CD14-positive monocyte (primary cell): ENCODE results near the gene CRISP1. TPM values are rescaled to one million over a fixed set of nuclear protein-coding genes. Genes with fewer than 3 reads are reported as not detected.

Experiments used
- DNase-seq, 3 donors: peaks; one replicate each; pipeline ENCODE4 v3.0.0-alpha.2; 2011 to 2022
- H2AFZ ChIP-seq: 2 replicates; pipeline ENCODE4 v1.6.0; 2012; ENCODE audit warnings: mild to moderate bottlenecking, low read depth, low read length, inconsistent platforms; ENCODE audit not compliant: insufficient read depth, poor library complexity, severe bottlenecking
- H3K27ac ChIP-seq, 2 donors: 1 replicate in 1 of 2; 2 replicates in 1 of 2; pipeline ENCODE4 v1.5.1; 2012 to 2013; ENCODE audit warnings: low read length in 2 of 2, control low read depth in 1 of 2, inconsistent platforms in 1 of 2, low read depth in 1 of 2, mild to moderate bottlenecking in 1 of 2
- H3K27me3 ChIP-seq, 2 donors: one replicate each; pipeline versions ENCODE4 v1.6.0 to v1.6.1; 2011 to 2013; ENCODE audit warnings: low read length in 2 of 2; ENCODE audit not compliant: control insufficient read depth in 2 of 2, insufficient read depth in 2 of 2
- H3K36me3 ChIP-seq, 2 donors: replicated peaks in 1 of 2; 1 replicate in 1 of 2; 2 replicates in 1 of 2; pipeline versions ENCODE4 v1.5.1 to v1.6.1; 2012 to 2013; ENCODE audit warnings: low read length in 2 of 2, control low read depth in 1 of 2, inconsistent platforms in 1 of 2, mild to moderate bottlenecking in 1 of 2; ENCODE audit not compliant: insufficient read depth in 2 of 2, control insufficient read depth in 1 of 2
- H3K4me1 ChIP-seq, 2 donors: 1 replicate in 1 of 2; 2 replicates in 1 of 2; pipeline versions ENCODE4 v1.5.1 to v1.6.1; 2012 to 2013; ENCODE audit warnings: low read length in 2 of 2, control low read depth in 1 of 2, inconsistent platforms in 1 of 2, mild to moderate bottlenecking in 1 of 2, moderate library complexity in 1 of 2; ENCODE audit not compliant: insufficient read depth in 2 of 2, control insufficient read depth in 1 of 2
- H3K4me2 ChIP-seq: replicated peaks from 2 replicates; pipeline ENCODE3; 2012; ENCODE audit warnings: low read length, moderate library complexity, mild to moderate bottlenecking; ENCODE audit not compliant: poor library complexity, severe bottlenecking; ENCODE audit errors: extremely low read depth
- H3K4me3 ChIP-seq, 3 experiments: fragments of 200-600 bp in 1 of 3; sonication (generic) in 1 of 3; replicated peaks in 1 of 3; 1 replicate in 2 of 3; 2 replicates in 1 of 3; pipeline ENCODE4 v1.5.1; 2011 to 2013; ENCODE audit warnings: low read length in 3 of 3, mild to moderate bottlenecking in 3 of 3, control low read depth in 2 of 3, low read depth in 2 of 3, inconsistent platforms in 1 of 3, moderate library complexity in 1 of 3
- H3K79me2 ChIP-seq: 2 replicates; pipeline ENCODE4 v1.6.0; 2012; ENCODE audit warnings: mild to moderate bottlenecking, control low read depth, inconsistent platforms, low read length, moderate library complexity; ENCODE audit not compliant: insufficient read depth
- H3K9ac ChIP-seq: 2 replicates; pipeline ENCODE4 v1.6.0; 2017; ENCODE audit warnings: low read length, mild to moderate bottlenecking; ENCODE audit not compliant: insufficient read depth, poor library complexity, severe bottlenecking
- H3K9me3 ChIP-seq, 2 donors: replicated peaks in 1 of 2; 1 replicate in 1 of 2; 2 replicates in 1 of 2; pipeline versions ENCODE4 v1.5.1 to v1.6.1; 2012 to 2013; ENCODE audit warnings: low read length in 2 of 2, control low read depth in 1 of 2; ENCODE audit not compliant: control insufficient read depth in 1 of 2, insufficient read depth in 1 of 2
- H4K20me1 ChIP-seq: 2 replicates; pipeline ENCODE4 v1.6.0; 2012; ENCODE audit warnings: mild to moderate bottlenecking, low read length, control low read depth, moderate library complexity; ENCODE audit not compliant: insufficient read depth
- H3K27ac Mint-ChIP-seq, 7 donors: one replicate each; pipeline ENCODE4 v1.8.0; 2020; ENCODE audit warnings: mild to moderate bottlenecking in 7 of 7, mixed read lengths in 7 of 7, moderate library complexity in 6 of 7, inconsistent platforms in 2 of 7
- H3K27me3 Mint-ChIP-seq, 3 donors: one replicate each; pipeline ENCODE4 v1.8.0; 2021 to 2022; ENCODE audit warnings: low read depth in 3 of 3, mild to moderate bottlenecking in 3 of 3, mixed read lengths in 3 of 3, moderate library complexity in 3 of 3, inconsistent platforms in 1 of 3
- H3K36me3 Mint-ChIP-seq, 2 donors: one replicate each; pipeline ENCODE4 v1.8.0; 2020; ENCODE audit warnings: mixed read lengths in 2 of 2, inconsistent platforms in 1 of 2, mild to moderate bottlenecking in 1 of 2
- H3K4me1 Mint-ChIP-seq: one replicate; pipeline ENCODE4 v1.8.0; 2020; ENCODE audit warnings: mild to moderate bottlenecking, mixed read lengths
- H3K4me3 Mint-ChIP-seq, 2 donors: one replicate each; pipeline ENCODE4 v1.8.0; 2020; ENCODE audit warnings: mild to moderate bottlenecking in 2 of 2, mixed read lengths in 2 of 2, moderate library complexity in 1 of 2
- H3K9me3 Mint-ChIP-seq, 7 donors: one replicate each; pipeline ENCODE4 v1.8.0; 2020 to 2022; ENCODE audit warnings: mixed read lengths in 7 of 7, mild to moderate bottlenecking in 6 of 7, moderate library complexity in 6 of 7, inconsistent platforms in 2 of 7
- WGBS: methylation state at CpG from one replicate; pipeline ENCODE4 v1.1.5; 2013; ENCODE audit warnings: missing lambda C conversion rate; ENCODE audit not compliant: insufficient coverage; 5-methylcytosine and 5-hydroxymethylcytosine counted together
- intact Hi-C, 2 donors: fragments of 100-400 bp; cut with micrococcal nuclease; formaldehyde crosslinking; loops; one replicate each; pipeline versions ENCODE4 v1.15.0 to v1.15.1; 2023
- polyA plus RNA-seq, 3 donors: library from polyadenylated mRNA; depleted of rRNA in 1 of 3; unstranded in 2 of 3; stranded (reverse) in 1 of 3; fragments of 300-500 nt in 2 of 3; fragments of >200 nt in 1 of 3; fragmentation: Illumina TruSeq in 2 of 3; gene quantifications; 1 replicate in 2 of 3; 2 replicates in 1 of 3; pipeline ENCODE4 v1.2.3, GENCODE V29; 2012 to 2021
- TF ChIP-seq, protein P1 (sequence below): fragments of 200-600 bp; IDR thresholded peaks from one replicate; pipeline ENCODE4 v1.8.0; 2022; ENCODE audit warnings: antibody characterized with exemption, mild to moderate bottlenecking

CRISP1 gene
- polyA plus RNA-seq, 3 donors, result not detected

DNA sequence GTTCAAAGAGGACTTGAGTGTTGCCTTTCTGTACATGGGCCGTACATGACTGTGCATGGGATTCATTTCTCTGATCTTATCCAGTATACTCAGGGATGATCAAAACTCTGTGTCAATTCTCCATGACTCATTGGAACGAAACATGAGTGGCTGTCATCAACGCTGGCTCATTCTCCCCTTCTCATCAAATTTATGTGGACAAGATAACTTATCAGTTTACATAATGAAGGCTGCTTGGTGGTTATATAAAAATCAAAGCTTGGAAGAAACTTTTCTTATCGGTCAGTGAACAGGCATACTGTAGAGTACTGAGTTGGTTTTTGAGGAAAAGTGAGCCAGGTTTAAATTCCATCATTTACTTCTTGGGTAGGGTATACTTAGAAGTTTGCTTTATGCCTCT is 24.9 kb downstream of the CRISP1 start:
- H3K27me3 ChIP-seq, result no peaks in the 10 kb centered on the region
- no peak overlapping the region for H2AFZ ChIP-seq
- H3K9me3 Mint-ChIP-seq, result peaks cover 0 to 1% (median 0%) of the 10 kb centered on the region in 7 donors
- no peak overlapping the region for H3K4me3 Mint-ChIP-seq
- intact Hi-C loops, result no loop called here
- no peaks in the 10 kb centered on the region for H3K27me3 Mint-ChIP-seq
- no peaks in the 10 kb centered on the region for H3K36me3 Mint-ChIP-seq
- H3K4me1 Mint-ChIP-seq, result no peaks in the 10 kb centered on the region
- H3K9me3 ChIP-seq, result no peaks in the 10 kb centered on the region
- no peaks in the 10 kb centered on the region for H4K20me1 ChIP-seq
- WGBS, result no CpG with 5 or more reads among the region's 4 CpGs
- H3K79me2 ChIP-seq, result no peaks in the 10 kb centered on the region
- TF ChIP-seq, protein P1, sequence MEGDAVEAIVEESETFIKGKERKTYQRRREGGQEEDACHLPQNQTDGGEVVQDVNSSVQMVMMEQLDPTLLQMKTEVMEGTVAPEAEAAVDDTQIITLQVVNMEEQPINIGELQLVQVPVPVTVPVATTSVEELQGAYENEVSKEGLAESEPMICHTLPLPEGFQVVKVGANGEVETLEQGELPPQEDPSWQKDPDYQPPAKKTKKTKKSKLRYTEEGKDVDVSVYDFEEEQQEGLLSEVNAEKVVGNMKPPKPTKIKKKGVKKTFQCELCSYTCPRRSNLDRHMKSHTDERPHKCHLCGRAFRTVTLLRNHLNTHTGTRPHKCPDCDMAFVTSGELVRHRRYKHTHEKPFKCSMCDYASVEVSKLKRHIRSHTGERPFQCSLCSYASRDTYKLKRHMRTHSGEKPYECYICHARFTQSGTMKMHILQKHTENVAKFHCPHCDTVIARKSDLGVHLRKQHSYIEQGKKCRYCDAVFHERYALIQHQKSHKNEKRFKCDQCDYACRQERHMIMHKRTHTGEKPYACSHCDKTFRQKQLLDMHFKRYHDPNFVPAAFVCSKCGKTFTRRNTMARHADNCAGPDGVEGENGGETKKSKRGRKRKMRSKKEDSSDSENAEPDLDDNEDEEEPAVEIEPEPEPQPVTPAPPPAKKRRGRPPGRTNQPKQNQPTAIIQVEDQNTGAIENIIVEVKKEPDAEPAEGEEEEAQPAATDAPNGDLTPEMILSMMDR, result no peak
- H3K27ac Mint-ChIP-seq, result no peak overlapping the region
- H3K4me2 ChIP-seq, result no peak overlapping the region
- no peak for DNase-seq
- H3K36me3 ChIP-seq, result no peaks in the 10 kb centered on the region
- no peak overlapping the region for H3K9ac ChIP-seq
- H3K27ac ChIP-seq, result no peak overlapping the region
- H3K4me3 ChIP-seq, result no peak overlapping the region
- H3K4me1 ChIP-seq, result no peaks in the 10 kb centered on the region

DNA sequence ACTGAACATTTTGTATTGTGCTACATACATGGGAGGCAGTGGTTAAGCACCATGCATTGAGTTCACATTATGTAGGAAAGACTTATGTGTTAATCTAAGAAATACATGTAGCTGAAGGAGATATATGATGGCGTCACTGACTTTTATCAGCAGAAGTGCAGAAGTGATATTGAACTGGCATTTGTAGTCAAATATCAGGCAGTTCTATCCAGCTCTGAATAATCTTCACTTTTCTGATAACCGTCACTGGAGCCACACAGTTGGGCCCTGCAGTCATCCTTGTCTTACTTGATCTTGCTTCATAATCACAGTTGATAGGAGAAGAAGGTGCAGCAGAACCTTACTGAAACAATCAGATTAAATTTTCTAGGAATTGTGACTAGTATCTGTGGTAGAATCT is 26.4 kb downstream of the CRISP1 start:
- intact Hi-C loops, result no loop called here
- 100% methylated on average over 1 of the region's 2 CpGs for WGBS
- H3K9ac ChIP-seq, result no peak overlapping the region
- H2AFZ ChIP-seq, result no peak overlapping the region
- Mint-ChIP-seq H3K4me3 (no peak overlapping the region), H3K27me3 (no peaks in the 10 kb centered on the region), H3K9me3 (peaks cover 0 to 1% (median 0%) of the 10 kb centered on the region in 7 donors), H3K4me1 (no peaks in the 10 kb centered on the region), H3K27ac (no peak overlapping the region), H3K36me3 (no peaks in the 10 kb centered on the region)
- H3K4me3 ChIP-seq, result no peak overlapping the region
- DNase-seq, result no peak
- H3K27ac ChIP-seq, result no peak overlapping the region
- no peaks in the 10 kb centered on the region for H3K27me3 ChIP-seq
- no peaks in the 10 kb centered on the region for H4K20me1 ChIP-seq
- TF ChIP-seq, protein P1, result no peak
- no peaks in the 10 kb centered on the region for H3K9me3 ChIP-seq
- no peaks in the 10 kb centered on the region for H3K79me2 ChIP-seq
- H3K4me1 ChIP-seq, result no peaks in the 10 kb centered on the region
- H3K36me3 ChIP-seq, result no peaks in the 10 kb centered on the region
- no peak overlapping the region for H3K4me2 ChIP-seq
